ENCODE results near the gene CNTNAP2. TPM values are rescaled to one million over a fixed set of nuclear protein-coding genes. Genes with fewer than 3 reads are reported as not detected.

The CNTNAP2 gene
- total and polyA plus RNA-seq, 2 of the 13 experiments (the other 11 are each of a cell fraction or from before 2014, with no cell fraction given), result 0.40 to 0.42 TPM

DNA sequence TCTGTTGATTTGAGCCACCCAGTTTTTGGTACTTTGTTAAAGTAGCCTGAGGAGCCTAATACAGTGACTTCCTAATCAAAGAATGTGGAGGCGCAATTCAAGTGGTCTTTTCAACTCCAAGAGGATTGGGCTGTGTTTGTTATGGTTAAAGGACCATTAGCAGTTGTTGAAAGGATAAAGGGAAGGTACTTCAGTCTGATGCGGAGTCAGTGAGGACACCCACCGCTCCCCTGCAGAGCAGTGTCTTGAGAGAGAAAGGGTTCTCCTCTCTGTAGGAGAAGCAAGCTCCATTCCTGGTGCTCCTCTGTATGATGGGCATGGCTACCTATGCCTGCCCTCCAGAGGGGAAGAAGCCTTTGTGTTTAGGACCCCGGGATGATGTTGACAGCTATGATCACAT is 1883.4 kb downstream of the CNTNAP2 start:
- Histone ChIP-seq H3K9ac (ENCODE audit: insufficient read depth, low read depth, low read length) (no peak overlapping the region), H4K20me1 (ENCODE audit: insufficient read depth, low read length) (no peaks in the 10 kb centered on the region), H3K4me1 (ENCODE audit: insufficient read depth, low read length) (no peaks in the 10 kb centered on the region), H2AFZ (ENCODE audit: low read length) (no peak overlapping the region), H3K4me2 (ENCODE audit: low read depth, low read length) (no peak overlapping the region), H3K36me3 (replicated peaks in 1 of 2; ENCODE audit: control insufficient read depth in 1 of 2, insufficient read depth in 2 of 2, low read length in 2 of 2) (no peaks in the 10 kb centered on the region), H3K27ac (ENCODE audit: extremely low read length, insufficient read depth, low read length) (no peak overlapping the region), H3K4me3 (replicated peaks in 1 of 3; ENCODE audit: insufficient read depth in 1 of 3, low read depth in 2 of 3, low read length in 3 of 3) (no peak overlapping the region), H3K79me2 (ENCODE audit: insufficient read depth, low read length) (no peaks in the 10 kb centered on the region), H3K9me3 (ENCODE audit: low read length) (no peaks in the 10 kb centered on the region), H3K27me3 (ENCODE audit: control insufficient read depth in 1 of 2, insufficient read depth in 2 of 2, low read length in 2 of 2) (no peaks in the 10 kb centered on the region)
- BruUV-seq (replicated peaks), result no TSS peak
- ChIA-PET CTCF (ENCODE audit: low intra/inter-chr PET ratio, low total read pairs) (no interaction called here), POLR2A (no interaction called here)
- FAIRE-seq, result no peak
- 39% methylated on average over 4 of the region's 4 CpGs for WGBS (ENCODE audit: low lambda C conversion rate)
- TF ChIP-seq ATRX (CRISPR knock-in tag; IDR thresholded peaks at IDR 0.05; ENCODE audit: borderline replicate concordance) (no peak), PAX8 (CRISPR knock-in tag; IDR thresholded peaks at IDR 0.05; ENCODE audit: borderline replicate concordance) (no peak), ZNF160 (CRISPR knock-in tag; IDR thresholded peaks at IDR 0.05) (no peak), ZNF768 (CRISPR knock-in tag; IDR thresholded peaks at IDR 0.05) (no peak), SOX5 (CRISPR knock-in tag; IDR thresholded peaks at IDR 0.05; ENCODE audit: borderline replicate concordance) (no peak), NONO (IDR thresholded peaks at IDR 0.05) (no peak), NONO (CRISPR knock-in tag; conservative IDR thresholded peaks at IDR 0.05) (no peak), GZF1 (CRISPR knock-in tag; IDR thresholded peaks at IDR 0.05) (no peak), HNF4G (IDR thresholded peaks at IDR 0.05; ENCODE audit: borderline replicate concordance, low read depth, low read length) (no peak), HNF4G (CRISPR knock-in tag; IDR thresholded peaks at IDR 0.05; ENCODE audit: borderline replicate concordance, low read depth) (no peak), MTF2 (CRISPR knock-in tag; IDR thresholded peaks at IDR 0.05; ENCODE audit: borderline replicate concordance) (no peak), NFIC (IDR thresholded peaks at IDR 0.05; ENCODE audit: low read length) (no peak), ZNF674 (CRISPR knock-in tag; IDR thresholded peaks at IDR 0.05; ENCODE audit: low read depth) (no peak)
- TF ChIP-seq, protein P1, sequence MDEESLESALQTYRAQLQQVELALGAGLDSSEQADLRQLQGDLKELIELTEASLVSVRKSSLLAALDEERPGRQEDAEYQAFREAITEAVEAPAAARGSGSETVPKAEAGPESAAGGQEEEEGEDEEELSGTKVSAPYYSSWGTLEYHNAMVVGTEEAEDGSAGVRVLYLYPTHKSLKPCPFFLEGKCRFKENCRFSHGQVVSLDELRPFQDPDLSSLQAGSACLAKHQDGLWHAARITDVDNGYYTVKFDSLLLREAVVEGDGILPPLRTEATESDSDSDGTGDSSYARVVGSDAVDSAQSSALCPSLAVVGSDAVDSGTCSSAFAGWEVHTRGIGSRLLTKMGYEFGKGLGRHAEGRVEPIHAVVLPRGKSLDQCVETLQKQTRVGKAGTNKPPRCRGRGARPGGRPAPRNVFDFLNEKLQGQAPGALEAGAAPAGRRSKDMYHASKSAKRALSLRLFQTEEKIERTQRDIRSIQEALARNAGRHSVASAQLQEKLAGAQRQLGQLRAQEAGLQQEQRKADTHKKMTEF (CRISPR knock-in tag; IDR thresholded peaks at IDR 0.05), result no peak
- TF ChIP-seq, protein P2, sequence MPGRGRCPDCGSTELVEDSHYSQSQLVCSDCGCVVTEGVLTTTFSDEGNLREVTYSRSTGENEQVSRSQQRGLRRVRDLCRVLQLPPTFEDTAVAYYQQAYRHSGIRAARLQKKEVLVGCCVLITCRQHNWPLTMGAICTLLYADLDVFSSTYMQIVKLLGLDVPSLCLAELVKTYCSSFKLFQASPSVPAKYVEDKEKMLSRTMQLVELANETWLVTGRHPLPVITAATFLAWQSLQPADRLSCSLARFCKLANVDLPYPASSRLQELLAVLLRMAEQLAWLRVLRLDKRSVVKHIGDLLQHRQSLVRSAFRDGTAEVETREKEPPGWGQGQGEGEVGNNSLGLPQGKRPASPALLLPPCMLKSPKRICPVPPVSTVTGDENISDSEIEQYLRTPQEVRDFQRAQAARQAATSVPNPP (CRISPR knock-in tag; IDR thresholded peaks at IDR 0.05), result no peak
- in situ Hi-C loops (cut with HindIII; ENCODE audit: extremely low pct_ligation_motif_present, low pct_unique_long_range_greater_than_20kb) (no loop called here), intact Hi-C loops (cut with micrococcal nuclease; ENCODE audit: unreplicated experiment) (no loop called here)
- no peak for DNase-seq (ENCODE audit: low spot score)
- no peak for ATAC-seq
